IPS-20b (cell line): ENCODE measurements around the gene THSD4.

ENCODE experiments used
- H3K27ac ChIP-seq: one replicate; pipeline ENCODE4 v1.5.1; 2013; ENCODE audit warnings: low read length
- H3K27me3 ChIP-seq: 2 replicates; pipeline ENCODE4 v1.6.1; 2013; ENCODE audit warnings: mild to moderate bottlenecking, low read length, inconsistent platforms; ENCODE audit not compliant: insufficient read depth
- H3K36me3 ChIP-seq: 2 replicates; pipeline ENCODE4 v1.6.1; 2013; ENCODE audit warnings: low read depth, mild to moderate bottlenecking, inconsistent platforms, low read length, moderate library complexity; ENCODE audit not compliant: insufficient read depth
- H3K4me1 ChIP-seq: 2 replicates; pipeline ENCODE4 v1.6.1; 2013; ENCODE audit warnings: mild to moderate bottlenecking, control low read depth, inconsistent platforms, low read length, moderate library complexity; ENCODE audit not compliant: insufficient read depth
- H3K4me3 ChIP-seq: 2 replicates; pipeline ENCODE4 v1.5.1; 2013; ENCODE audit warnings: mild to moderate bottlenecking, low read length, inconsistent platforms
- H3K9ac ChIP-seq: 2 replicates; pipeline ENCODE4 v1.6.1; 2013; ENCODE audit warnings: low read depth, mild to moderate bottlenecking, inconsistent platforms, low read length, moderate library complexity
- H3K9me3 ChIP-seq: 2 replicates; pipeline ENCODE4 v1.6.1; 2013; ENCODE audit warnings: mild to moderate bottlenecking, low read depth, low read length, inconsistent platforms; ENCODE audit not compliant: insufficient read depth

The THSD4 gene

DNA sequence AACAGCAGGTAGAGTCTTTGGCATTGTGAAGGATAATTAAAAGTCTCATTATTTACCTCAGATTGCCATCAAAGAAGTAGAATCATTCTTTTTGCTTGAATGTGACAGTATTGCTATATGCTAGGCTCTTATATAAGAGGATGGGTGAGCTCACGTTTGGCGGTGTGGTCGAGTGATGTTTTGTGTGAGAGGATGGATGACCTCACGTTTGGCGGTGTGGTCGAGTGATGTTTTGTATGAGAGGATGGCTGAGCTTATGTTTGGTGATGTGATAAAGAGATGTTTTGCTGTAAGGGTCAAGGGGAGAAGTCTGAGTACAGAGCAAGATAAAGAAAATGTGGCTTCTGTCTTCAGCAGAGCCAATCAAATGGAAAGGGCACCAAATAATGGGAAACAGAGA, 395.5 kb downstream of the THSD4 start:
- no peaks in the 10 kb centered on the region for H3K27me3 ChIP-seq
- no peaks in the 10 kb centered on the region for H3K9me3 ChIP-seq
- H3K4me3 ChIP-seq, result no peak overlapping the region
- H3K4me1 ChIP-seq, result peaks cover 16% of the 10 kb centered on the region
- H3K27ac ChIP-seq, result no peak overlapping the region
- H3K9ac ChIP-seq, result no peak overlapping the region
- H3K36me3 ChIP-seq, result no peaks in the 10 kb centered on the region

DNA sequence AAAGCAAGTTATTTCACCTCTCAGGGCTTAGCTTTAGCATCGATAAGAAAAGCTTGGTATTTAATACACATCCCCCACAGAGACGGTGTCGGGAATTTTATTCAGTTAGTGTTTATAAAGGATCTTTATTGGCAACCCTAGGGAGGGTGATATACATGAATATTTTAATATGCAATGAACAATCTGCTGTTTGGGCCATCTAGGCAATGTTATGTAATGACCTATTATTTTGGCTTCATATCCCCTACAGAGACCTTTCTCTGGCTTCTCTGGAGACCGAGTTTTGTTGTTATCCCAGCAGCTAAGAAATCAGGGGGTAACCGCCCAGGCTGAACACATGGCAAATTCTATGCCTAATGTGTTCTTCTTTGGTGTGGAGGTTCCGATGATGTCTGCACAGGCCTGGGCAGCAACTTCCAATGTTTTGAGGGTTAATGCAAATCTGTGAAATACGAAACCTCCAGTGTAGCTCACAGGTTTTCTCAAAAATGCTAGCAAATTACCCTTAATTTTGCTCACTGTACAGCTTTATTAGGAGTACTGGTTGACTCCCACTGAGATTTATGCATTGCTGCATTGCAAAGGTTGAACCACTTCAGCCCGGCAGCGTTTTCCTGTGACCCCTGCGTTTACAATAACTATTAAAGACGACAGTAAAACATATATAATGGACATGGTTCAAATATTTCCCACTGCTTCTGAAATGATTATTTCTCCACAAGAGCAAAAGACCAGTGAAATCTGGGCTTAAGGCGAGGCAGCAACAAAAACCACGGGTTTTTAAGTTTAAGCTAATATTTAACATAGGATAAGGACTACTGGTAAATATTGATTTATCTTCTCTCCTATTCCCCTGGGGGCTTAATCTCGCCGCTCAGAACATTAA, 396.8 kb downstream of the THSD4 start:
- Histone ChIP-seq H3K4me1 (peaks cover 21% of the 10 kb centered on the region), H3K27me3 (no peaks in the 10 kb centered on the region), H3K9ac (no peak overlapping the region), H3K27ac (no peak overlapping the region), H3K9me3 (no peaks in the 10 kb centered on the region), H3K36me3 (no peaks in the 10 kb centered on the region), H3K4me3 (no peak overlapping the region)

DNA sequence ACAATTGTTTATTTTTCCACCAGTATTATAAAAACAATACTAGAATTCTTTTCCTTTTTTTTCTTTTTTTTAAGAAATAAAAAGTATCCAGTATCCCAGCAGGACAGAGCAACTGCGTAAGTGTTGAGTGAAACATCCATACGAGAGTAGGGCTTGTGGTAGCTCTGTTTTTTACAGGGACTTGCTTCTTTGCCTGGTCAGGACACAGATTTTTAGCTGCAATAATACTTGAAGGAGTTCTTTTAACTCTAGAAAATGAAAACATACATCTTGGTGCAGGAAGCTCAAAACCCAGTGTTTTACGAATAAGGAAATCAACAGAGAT, 397.4 kb downstream of the THSD4 start:
- Histone ChIP-seq H3K27me3 (no peaks in the 10 kb centered on the region), H3K9me3 (no peaks in the 10 kb centered on the region), H3K9ac (no peak overlapping the region), H3K27ac (no peak overlapping the region), H3K4me1 (peaks cover 21% of the 10 kb centered on the region), H3K36me3 (no peaks in the 10 kb centered on the region), H3K4me3 (no peak overlapping the region)

DNA sequence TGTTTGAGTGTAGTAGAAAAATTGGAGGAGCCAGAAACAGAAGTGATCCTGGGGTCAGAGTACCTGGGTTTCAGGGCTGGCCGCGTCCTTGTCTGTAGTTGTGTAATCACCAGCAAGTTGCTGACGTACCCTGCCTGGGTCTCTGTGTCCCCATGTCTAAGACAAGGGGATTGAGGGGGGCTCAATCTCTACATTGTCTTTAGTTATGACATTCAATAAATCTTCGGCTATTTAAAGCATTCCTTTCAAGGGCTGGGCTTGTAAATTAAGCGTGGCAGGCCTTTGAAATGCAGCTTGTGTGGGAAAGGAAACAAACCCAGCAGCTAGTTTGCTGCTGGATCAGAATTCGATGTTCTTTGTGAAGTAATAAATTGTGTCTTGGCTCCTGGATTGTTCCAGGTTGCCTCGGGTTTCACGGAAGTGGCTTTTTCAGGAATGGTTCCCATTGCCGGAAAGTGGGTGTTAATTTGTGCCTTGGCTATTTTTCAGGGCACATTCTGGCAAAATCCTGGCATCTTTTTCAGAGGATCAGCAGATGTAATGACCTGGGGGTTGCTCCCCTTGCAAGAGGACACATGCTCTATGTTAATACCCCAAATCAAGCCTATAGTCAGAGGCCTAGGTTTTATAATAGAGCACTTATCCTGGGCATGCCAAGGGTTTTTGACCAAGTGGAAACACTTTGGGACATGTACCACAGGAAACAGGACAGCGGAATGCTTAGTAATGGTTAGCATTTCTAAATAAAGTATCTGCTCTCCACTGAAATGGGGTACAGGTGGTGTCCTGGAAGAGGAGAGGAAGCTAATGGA, 400.3 kb downstream of the THSD4 start:
- no peaks in the 10 kb centered on the region for H3K36me3 ChIP-seq
- no peak overlapping the region for H3K27ac ChIP-seq
- H3K9ac ChIP-seq, result no peak overlapping the region
- H3K9me3 ChIP-seq, result no peaks in the 10 kb centered on the region
- H3K27me3 ChIP-seq, result no peaks in the 10 kb centered on the region
- H3K4me1 ChIP-seq, result peaks cover 21% of the 10 kb centered on the region
- H3K4me3 ChIP-seq, result no peak overlapping the region

DNA sequence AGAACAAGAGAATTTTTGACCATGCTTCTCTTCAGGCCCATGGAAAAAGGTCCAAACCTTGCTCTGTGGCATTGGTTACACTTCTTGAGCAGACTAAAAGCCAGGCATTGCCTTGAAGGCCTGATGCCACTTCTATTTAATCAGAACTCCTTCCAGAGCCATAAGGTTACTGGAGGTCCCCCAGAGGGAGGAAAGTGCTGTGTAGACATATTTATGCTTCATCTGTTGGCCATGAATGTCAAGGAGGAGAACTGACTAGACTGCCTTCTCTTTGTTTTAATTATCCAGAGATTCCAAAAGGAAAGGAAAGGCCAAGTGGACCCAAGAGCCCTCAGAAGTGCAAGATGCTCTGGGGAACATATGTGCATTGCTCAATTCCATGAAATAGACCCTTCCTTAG, 402.5 kb downstream of the THSD4 start:
- no peak overlapping the region for H3K9ac ChIP-seq
- no peak overlapping the region for H3K4me3 ChIP-seq
- H3K36me3 ChIP-seq, result no peaks in the 10 kb centered on the region
- H3K27ac ChIP-seq, result no peak overlapping the region
- peaks cover 11% of the 10 kb centered on the region for H3K4me1 ChIP-seq
- no peaks in the 10 kb centered on the region for H3K27me3 ChIP-seq
- H3K9me3 ChIP-seq, result no peaks in the 10 kb centered on the region

DNA sequence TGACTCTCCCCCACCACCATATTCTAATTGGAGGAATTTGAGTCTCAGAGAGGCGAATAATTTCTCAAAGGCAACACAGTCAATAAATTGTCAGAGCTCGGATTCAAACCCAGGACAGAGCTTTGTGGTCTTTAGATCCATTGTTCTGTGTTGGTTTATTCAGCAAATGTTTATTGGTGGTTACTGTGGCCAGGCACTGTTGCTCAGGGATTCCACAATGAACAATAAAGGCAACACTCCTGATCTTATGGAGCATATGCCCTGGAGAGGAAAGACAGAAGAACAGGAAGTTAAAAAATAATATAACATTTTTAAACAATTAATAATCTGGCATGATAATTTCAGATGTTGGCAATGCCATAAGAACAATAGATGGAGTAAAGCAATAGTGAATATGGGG, 403.4 kb downstream of the THSD4 start:
- no peaks in the 10 kb centered on the region for H3K27me3 ChIP-seq

DNA sequence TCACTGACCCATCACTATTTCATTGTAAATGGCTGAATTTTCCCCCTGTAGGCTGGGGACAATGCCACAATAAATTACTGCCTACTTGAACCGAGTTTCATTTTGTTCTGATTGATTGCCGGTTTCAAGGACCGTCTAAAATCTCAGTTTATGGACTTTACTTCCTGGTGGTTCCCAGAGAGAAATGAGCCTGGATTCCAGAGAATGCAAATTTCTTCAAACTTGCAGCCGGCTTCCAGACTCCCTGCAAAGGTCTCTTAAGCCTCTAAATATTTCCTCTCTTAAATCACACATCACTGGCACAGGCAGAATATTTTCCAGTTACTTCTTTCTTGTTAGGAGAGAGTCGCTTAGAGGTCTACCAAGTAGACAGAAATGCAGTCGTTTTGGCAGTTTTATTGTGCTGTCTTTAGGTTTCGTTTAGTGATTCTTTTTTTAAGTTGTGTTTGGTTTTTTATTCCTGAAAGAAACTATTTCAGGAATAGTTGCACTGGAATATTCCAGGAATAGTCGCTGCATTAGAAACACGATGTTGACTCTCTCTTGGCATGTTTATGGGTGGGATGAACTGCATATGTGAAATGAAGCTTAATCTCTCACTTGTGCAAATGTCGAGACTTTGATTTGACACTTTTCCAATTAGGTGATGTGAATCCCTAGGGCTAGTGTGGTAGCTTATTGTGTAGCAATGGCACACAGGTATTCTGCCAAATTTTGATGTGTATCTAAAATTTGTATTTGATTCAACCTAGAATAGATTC, 411.0 kb downstream of the THSD4 start:
- no peak overlapping the region for H3K4me3 ChIP-seq

More for the DNA sequence above, 403.4 kb downstream of the THSD4 start:
- Histone ChIP-seq H3K9me3 (no peaks in the 10 kb centered on the region), H3K9ac (no peak overlapping the region), H3K36me3 (no peaks in the 10 kb centered on the region), H3K27ac (no peak overlapping the region), H3K4me1 (peaks cover 11% of the 10 kb centered on the region), H3K4me3 (no peak overlapping the region)

DNA sequence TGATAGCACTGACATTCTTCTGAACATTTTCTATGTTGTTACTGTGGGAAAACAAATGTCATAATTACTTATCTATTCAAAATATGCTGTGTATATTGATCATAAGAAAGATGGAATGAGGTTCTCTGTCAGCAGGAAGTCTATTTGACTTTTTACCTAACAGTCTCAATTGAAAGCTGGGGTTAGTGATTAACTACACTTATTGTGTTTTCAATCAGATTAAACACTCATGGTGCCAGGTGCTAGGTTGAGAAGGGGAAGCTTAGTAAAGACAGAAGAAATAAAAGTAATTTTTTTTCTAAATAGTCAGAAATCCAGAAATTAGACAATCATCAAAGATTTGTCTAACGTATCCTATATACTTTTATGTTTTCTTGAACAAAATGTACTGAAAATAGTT, 414.1 kb downstream of the THSD4 start:
- H3K27ac ChIP-seq, result no peak overlapping the region
- no peaks in the 10 kb centered on the region for H3K36me3 ChIP-seq
- H3K27me3 ChIP-seq, result no peaks in the 10 kb centered on the region
- no peak overlapping the region for H3K4me3 ChIP-seq
- no peaks in the 10 kb centered on the region for H3K9me3 ChIP-seq
- H3K9ac ChIP-seq, result no peak overlapping the region
- H3K4me1 ChIP-seq, result 0 out of 2 replicates have a peak, but pooled peaks cover 7% of the 10 kb centered on the region

More for the DNA sequence above, 411.0 kb downstream of the THSD4 start:
- Histone ChIP-seq H3K27ac (no peak overlapping the region), H3K4me1 (0 out of 2 replicates have a peak, but pooled peaks cover 7% of the 10 kb centered on the region), H3K36me3 (no peaks in the 10 kb centered on the region), H3K27me3 (no peaks in the 10 kb centered on the region), H3K9ac (no peak overlapping the region), H3K9me3 (no peaks in the 10 kb centered on the region)

DNA sequence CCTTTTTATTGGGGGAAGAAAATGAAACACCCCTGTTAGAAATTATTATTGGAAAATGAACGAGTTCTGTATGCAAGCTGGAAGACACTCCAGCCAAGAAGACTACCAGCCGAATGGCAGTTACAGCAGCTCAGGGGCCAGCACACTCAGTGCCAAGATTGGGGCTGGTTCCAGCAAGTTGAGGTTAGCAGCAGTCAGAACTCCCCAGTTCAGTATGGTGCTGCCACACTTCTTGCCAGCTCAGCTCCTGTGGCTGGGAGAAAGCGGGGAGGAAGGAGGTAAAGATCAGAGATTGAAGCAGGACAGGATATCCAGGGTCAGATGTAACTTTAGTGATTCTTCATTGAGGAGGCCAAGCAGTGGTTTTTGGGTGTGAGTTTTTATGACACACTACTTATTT, 414.8 kb downstream of the THSD4 start:
- Histone ChIP-seq H3K9me3 (no peaks in the 10 kb centered on the region), H3K4me3 (no peak overlapping the region), H3K9ac (no peak overlapping the region), H3K27ac (no peak overlapping the region), H3K27me3 (no peaks in the 10 kb centered on the region), H3K36me3 (no peaks in the 10 kb centered on the region), H3K4me1 (0 out of 2 replicates have a peak, but pooled peaks cover 7% of the 10 kb centered on the region)

DNA sequence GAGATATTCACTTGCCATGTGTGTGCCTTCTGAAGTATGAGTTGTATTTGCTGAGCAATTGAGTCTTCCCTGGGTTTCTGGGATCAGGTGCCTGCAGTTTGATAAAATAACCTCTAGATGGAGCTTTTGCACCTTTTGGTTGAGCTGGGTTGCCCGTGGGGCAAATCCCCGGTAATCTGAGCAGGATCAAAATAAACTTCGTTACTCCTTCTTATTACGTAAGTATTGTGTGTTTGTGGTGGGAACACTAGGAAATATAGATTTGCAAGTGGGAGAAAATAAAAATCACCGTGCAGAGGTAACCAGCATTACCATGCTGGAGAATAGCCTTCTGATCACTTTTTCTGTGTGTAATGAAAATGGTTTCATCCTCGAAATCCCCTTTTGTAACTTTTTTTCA, 417.7 kb downstream of the THSD4 start:
- Histone ChIP-seq H3K27ac (no peak overlapping the region), H3K4me3 (no peak overlapping the region), H3K9me3 (no peaks in the 10 kb centered on the region), H3K9ac (no peak overlapping the region), H3K27me3 (no peaks in the 10 kb centered on the region), H3K36me3 (no peaks in the 10 kb centered on the region), H3K4me1 (no peaks in the 10 kb centered on the region)

DNA sequence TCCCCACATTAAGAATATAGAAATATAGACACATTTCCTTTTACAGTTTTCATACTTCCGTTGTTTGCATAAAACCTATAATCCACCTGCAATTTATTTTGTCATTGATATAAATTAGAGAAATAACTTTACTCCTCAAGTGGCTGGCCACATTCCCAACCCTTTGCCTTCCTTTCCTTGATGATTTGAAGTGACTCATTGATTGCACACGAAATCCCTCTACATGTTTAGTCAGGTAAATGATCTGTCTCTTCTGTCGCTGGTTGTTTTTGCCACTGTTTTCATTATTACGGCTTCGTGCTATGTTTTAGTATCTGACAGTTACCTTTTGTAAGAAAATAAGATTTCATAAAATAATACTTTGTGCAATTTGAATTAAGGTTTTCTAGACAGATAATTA, 422.9 kb downstream of the THSD4 start:
- Histone ChIP-seq H3K9ac (no peak overlapping the region), H3K4me3 (no peak overlapping the region), H3K9me3 (no peaks in the 10 kb centered on the region), H3K27ac (no peak overlapping the region), H3K27me3 (no peaks in the 10 kb centered on the region), H3K4me1 (0 out of 2 replicates have a peak, but pooled peaks cover 2% of the 10 kb centered on the region), H3K36me3 (no peaks in the 10 kb centered on the region)
